Stimulated activated CD8-positive, alpha-beta memory T cell treated with anti-CD3 and anti-CD28 coated beads, Interleukin-4, amount 100 ng/mL, for 1 hour (primary cell): ENCODE measurements around the gene CEACAM18.

Source experiments
- DNase-seq, 2 donors: peaks; one replicate each; pipeline ENCODE4 v3.0.0-alpha.2; 2020; ENCODE audit warnings: low read depth in 2 of 2, low spot score in 1 of 2

Gene CEACAM18

GRCh38 chr19:51530616-51531015 lies 52.3 kb downstream of the CEACAM18 start:
- DNase-seq: no peak

DNA sequence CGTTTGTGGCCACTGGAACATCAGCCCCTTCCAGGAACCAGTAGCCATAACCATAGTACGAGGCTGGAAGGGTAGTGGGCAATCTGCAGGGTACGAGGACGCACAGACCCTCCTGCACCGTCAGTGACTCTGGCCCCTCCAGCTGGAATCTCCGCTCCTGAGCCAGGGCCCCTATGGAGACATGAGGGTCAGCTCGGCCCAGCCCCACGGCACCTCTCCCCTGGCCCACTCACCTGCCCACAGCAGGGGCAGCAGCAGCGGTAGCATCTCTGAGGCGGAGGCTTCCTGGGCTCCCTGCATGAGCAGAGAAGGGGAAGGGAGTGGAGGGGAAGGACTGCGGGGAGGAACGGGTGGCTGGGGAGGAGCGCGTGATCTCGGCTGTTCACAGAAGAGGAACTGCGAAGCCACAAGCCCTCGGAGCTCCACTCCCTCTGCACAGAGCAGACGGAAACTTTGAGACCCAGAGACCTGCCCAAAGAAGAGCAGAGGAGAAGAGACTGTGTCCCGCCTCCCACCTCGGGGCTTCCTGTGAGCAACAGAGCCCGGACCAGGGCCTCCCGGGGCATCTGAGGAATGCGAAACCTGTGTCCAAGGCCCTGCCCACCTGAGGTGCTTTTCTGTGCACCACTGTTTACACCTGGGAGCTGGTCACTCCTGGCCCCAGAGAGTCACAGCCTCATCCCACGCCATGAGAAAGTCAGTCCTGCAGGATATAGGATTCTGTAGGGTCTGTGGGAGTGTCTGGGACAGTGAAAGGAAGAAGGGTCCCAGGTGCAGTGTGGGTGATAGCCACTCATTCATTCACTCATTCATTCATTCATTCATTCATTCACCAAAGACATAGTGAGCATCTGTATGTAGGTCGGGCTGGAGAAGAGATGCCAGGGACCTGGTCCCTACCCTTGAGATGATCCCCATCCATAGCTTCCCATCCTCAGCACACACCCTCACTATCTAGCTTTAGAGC lies 53.3 kb downstream of the CEACAM18 start, which contains the start of gene SIGLEC6:
TSS of gene SIGLEC6 (minus strand) at position 322 of the 967 bp plus-strand sequence. CDS start at position 300, 22 bp downstream.
- DNase-seq: peak in 1 of 2 donors; percentile 22

- no peak for DNase-seq
Observed at GRCh38 chr19:51535535-51535934, 57.2 kb downstream of the CEACAM18 start.

- no peak for DNase-seq
Observed at GRCh38 chr19:51539821-51540366, 61.6 kb downstream of the CEACAM18 start.
